Measurements from ENCODE around the gene UQCRQ. TPM values are rescaled to one million over a fixed set of nuclear protein-coding genes. Genes with fewer than 3 reads are reported as not detected.

Gene UQCRQ
- total RNA-seq, 4 donors from 2014 or later, result 117 to 311 (median 239) TPM

GRCh38 chr5:132898094-132898493 lies 31.7 kb downstream of the UQCRQ start:
- TF ChIP-seq POLR2AphosphoS5 (IDR thresholded peaks at IDR 0.05) (no peak), CTCF (IDR thresholded peaks at IDR 0.05) (no peak)
- peaks cover 0 to 60% (median 29%) of the 10 kb centered on the region in 4 donors for H3K36me3 ChIP-seq
- no peak overlapping the region for H3K27ac ChIP-seq
- in situ Hi-C loops (cut with MboI; ENCODE audit: low pct_ligation_motif_present in 1 of 4, low pct_unique_long_range_greater_than_20kb in 1 of 4, low sequenced_read_pairs in 3 of 4), result no loop called here
- intact Hi-C loops (cut with DNase I; ENCODE audit: low total_unique reads), result no loop called here
- no peaks in the 10 kb centered on the region for H3K4me1 ChIP-seq
- 30 to 62% methylated on average over 1 to 3 of the region's 3 CpGs for WGBS, 2 donors (ENCODE audit: low coverage in 1 of 2)
- H3K9me3 ChIP-seq, result no peaks in the 10 kb centered on the region
- no peaks in the 10 kb centered on the region for H3K27me3 ChIP-seq
- no peak overlapping the region for H3K4me3 ChIP-seq
- DNase-seq, result no peak

GRCh38 chr5:132901036-132901435 lies 34.6 kb downstream of the UQCRQ start:
- Histone ChIP-seq H3K27ac (no peak overlapping the region), H3K4me3 (no peak overlapping the region), H3K27me3 (no peaks in the 10 kb centered on the region), H3K4me1 (peaks cover 0 to 9% (median 0%) of the 10 kb centered on the region in 4 donors), H3K9me3 (no peaks in the 10 kb centered on the region), H3K36me3 (peaks cover 0 to 48% (median 22%) of the 10 kb centered on the region in 4 donors)
- TF ChIP-seq POLR2AphosphoS5 (IDR thresholded peaks at IDR 0.05) (no peak), EP300 (IDR thresholded peaks at IDR 0.05; ENCODE audit: low read depth) (no peak), POLR2A (IDR thresholded peaks at IDR 0.05) (no peak), CTCF (IDR thresholded peaks at IDR 0.05) (no peak)
- in situ Hi-C loops (cut with MboI; ENCODE audit: low pct_ligation_motif_present in 1 of 4, low pct_unique_long_range_greater_than_20kb in 1 of 4, low sequenced_read_pairs in 3 of 4) (no loop called here), intact Hi-C loops (cut with DNase I; ENCODE audit: low total_unique reads) (no loop called here)
- no peak for DNase-seq
- 81 to 83% methylated on average over 4 of the region's 4 CpGs for WGBS, 2 donors (ENCODE audit: low coverage in 1 of 2)

DNA sequence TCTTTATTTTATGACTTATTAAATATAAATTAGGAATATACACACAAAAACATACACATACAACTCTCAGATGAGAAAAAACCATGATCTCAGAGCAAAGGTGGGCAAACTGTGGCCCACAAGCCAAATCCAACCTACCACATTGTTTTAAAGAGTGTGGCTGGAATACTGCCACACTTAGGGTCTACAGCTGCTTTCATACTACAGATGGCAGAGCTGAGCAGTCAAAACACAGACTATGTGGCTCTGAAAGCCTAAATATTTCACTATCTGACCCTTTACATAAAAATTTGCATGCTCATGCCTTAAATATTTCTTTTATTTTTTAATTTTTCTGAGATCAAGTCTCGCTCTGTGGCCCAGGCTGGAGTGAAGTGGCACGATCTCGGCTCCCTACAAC lies 35.3 kb downstream of the UQCRQ start:
- H3K36me3 ChIP-seq, result peaks cover 0 to 41% (median 19%) of the 10 kb centered on the region in 4 donors
- H3K9me3 ChIP-seq, result no peaks in the 10 kb centered on the region
- no peak overlapping the region for H3K27ac ChIP-seq
- no peak for DNase-seq
- no peaks in the 10 kb centered on the region for H3K27me3 ChIP-seq
- in situ Hi-C loops (cut with MboI; ENCODE audit: low pct_ligation_motif_present in 1 of 4, low pct_unique_long_range_greater_than_20kb in 1 of 4, low sequenced_read_pairs in 3 of 4) (no loop called here), intact Hi-C loops (cut with DNase I; ENCODE audit: low total_unique reads) (no loop called here)
- peaks cover 0 to 14% (median 0%) of the 10 kb centered on the region in 4 donors for H3K4me1 ChIP-seq
- TF ChIP-seq POLR2AphosphoS5 (IDR thresholded peaks at IDR 0.05) (no peak), CTCF (IDR thresholded peaks at IDR 0.05) (no peak), EP300 (IDR thresholded peaks at IDR 0.05; ENCODE audit: low read depth) (no peak), POLR2A (IDR thresholded peaks at IDR 0.05) (no peak)
- WGBS, 2 donors (ENCODE audit: low coverage in 1 of 2), result 97 to 100% methylated on average over 3 of the region's 3 CpGs
- H3K4me3 ChIP-seq, result no peak overlapping the region

DNA sequence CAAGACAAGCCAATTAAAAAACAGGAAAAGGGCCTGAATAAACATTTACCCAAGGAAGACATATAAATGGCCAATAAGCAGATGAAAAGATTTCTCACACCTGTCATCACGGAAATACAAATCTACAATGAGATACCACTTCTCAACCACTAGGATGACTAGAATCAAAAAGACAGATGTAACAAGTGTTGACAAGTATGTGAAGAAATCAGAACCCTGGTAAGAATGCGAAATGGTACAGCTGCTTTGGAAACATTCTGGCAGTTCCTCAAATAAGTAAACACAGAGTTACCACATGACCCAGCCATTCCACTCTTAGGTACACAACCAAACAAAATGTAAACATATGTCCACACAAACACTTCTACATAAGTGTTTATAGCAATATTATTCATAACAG lies 39.5 kb downstream of the UQCRQ start:
- no peak overlapping the region for H3K4me3 ChIP-seq
- no peaks in the 10 kb centered on the region for H3K27me3 ChIP-seq
- WGBS, 2 donors (ENCODE audit: low coverage in 1 of 2), result 68 to 80% methylated on average over 2 of the region's 2 CpGs
- H3K9me3 ChIP-seq, result no peaks in the 10 kb centered on the region
- peaks cover 0 to 15% (median 0%) of the 10 kb centered on the region in 4 donors for H3K4me1 ChIP-seq
- intact Hi-C loops (cut with DNase I; ENCODE audit: low total_unique reads) (no loop called here), in situ Hi-C loops (cut with MboI; ENCODE audit: low pct_ligation_motif_present in 1 of 4, low pct_unique_long_range_greater_than_20kb in 1 of 4, low sequenced_read_pairs in 3 of 4) (no loop called here)
- H3K36me3 ChIP-seq, result peaks cover 0 to 16% (median 8%) of the 10 kb centered on the region in 4 donors
- no peak for TF ChIP-seq POLR2AphosphoS5 (IDR thresholded peaks at IDR 0.05)
- TF ChIP-seq CTCF (IDR thresholded peaks at IDR 0.05), result peak in 1 of 5 experiments; percentile 21
- TF ChIP-seq EP300 (IDR thresholded peaks at IDR 0.05; ENCODE audit: low read depth), result no peak
- no peak for TF ChIP-seq POLR2A (IDR thresholded peaks at IDR 0.05)
- DNase-seq, result no peak
- H3K27ac ChIP-seq, result no peak overlapping the region

Measured in transverse colon (tissue), 4 donors.